Tibial nerve (tissue), 4 donors: ENCODE measurements around the gene TBC1D26.
"Not testable (repeated sequence)": the region's sequence is repeated elsewhere in the genome, so short reads cannot be mapped to it uniquely, and the experiment has no call there.

ENCODE experiments used
- CTCF ChIP-seq, 5 experiments: fragments of 200-600 bp in 3 of 5; fragments of 450-650 bp in 2 of 5; sonication (generic) in 3 of 5; IDR thresholded peaks; one replicate each; pipeline ENCODE4 v1.5.1; 2016 to 2019; ENCODE audit warnings: antibody characterized with exemption in 5 of 5, mild to moderate bottlenecking in 3 of 5, moderate library complexity in 2 of 5
- EP300 ChIP-seq, 2 donors: sonication (generic); formaldehyde crosslinking; IDR thresholded peaks; one replicate each; pipeline ENCODE4 v1.6.1; 2017; ENCODE audit warnings: antibody characterized with exemption in 2 of 2, mild to moderate bottlenecking in 1 of 2

GRCh38 chr17:15749403-15749802 is 17.3 kb downstream of the TBC1D26 start:
- not testable (repeated sequence) for TF ChIP-seq CTCF, EP300 (IDR thresholded peaks at IDR 0.05)
